Duodenal mucosa (tissue), 2 donors: ENCODE data around the gene RAB36.

Source experiments
- H3K27ac ChIP-seq: one replicate; pipeline ENCODE4 v1.7.0; 2013; ENCODE audit warnings: low read depth, low read length
- H3K27me3 ChIP-seq, 2 donors: one replicate each; pipeline ENCODE4 v1.7.0; 2013; ENCODE audit warnings: low read length in 2 of 2, control low read depth in 1 of 2; ENCODE audit not compliant: insufficient read depth in 2 of 2, control insufficient read depth in 1 of 2
- H3K36me3 ChIP-seq, 2 donors: one replicate each; pipeline ENCODE4 v1.7.0; 2013; ENCODE audit warnings: low read length in 2 of 2, control low read depth in 1 of 2; ENCODE audit not compliant: insufficient read depth in 2 of 2, control insufficient read depth in 1 of 2
- H3K4me1 ChIP-seq, 2 donors: one replicate each; pipeline ENCODE4 v1.7.0; 2013; ENCODE audit warnings: low read length in 2 of 2, control low read depth in 1 of 2; ENCODE audit not compliant: insufficient read depth in 2 of 2, control insufficient read depth in 1 of 2
- H3K4me3 ChIP-seq, 2 donors: one replicate each; pipeline ENCODE4 v1.7.0; 2013; ENCODE audit warnings: low read length in 2 of 2, low read depth in 1 of 2
- H3K9ac ChIP-seq, 2 donors: one replicate each; pipeline ENCODE4 v1.7.0; 2013; ENCODE audit warnings: low read length in 2 of 2, low read depth in 1 of 2
- H3K9me3 ChIP-seq, 2 donors: one replicate each; pipeline ENCODE4 v1.7.0; 2013; ENCODE audit warnings: low read length in 2 of 2, control low read depth in 1 of 2; ENCODE audit not compliant: control insufficient read depth in 1 of 2

RAB36 gene

GRCh38 chr22:23158516-23159290 is 13.4 kb downstream of the RAB36 start:
- no peaks in the 10 kb centered on the region for H3K27me3 ChIP-seq
- H3K27ac ChIP-seq = no peak overlapping the region
- no peak overlapping the region for H3K9ac ChIP-seq
- no peaks in the 10 kb centered on the region for H3K9me3 ChIP-seq
- H3K4me1 ChIP-seq = peaks cover 0 to 9% of the 10 kb centered on the region in 2 donors
- H3K36me3 ChIP-seq = no peaks in the 10 kb centered on the region
- no peak overlapping the region for H3K4me3 ChIP-seq

- Histone ChIP-seq H3K9ac (no peak overlapping the region), H3K9me3 (no peaks in the 10 kb centered on the region), H3K27me3 (no peaks in the 10 kb centered on the region), H3K4me1 (peaks cover 0 to 9% of the 10 kb centered on the region in 2 donors), H3K36me3 (no peaks in the 10 kb centered on the region), H3K27ac (no peak overlapping the region), H3K4me3 (no peak overlapping the region)
Measured at GRCh38 chr22:23159291-23159630, 14.0 kb downstream of the RAB36 start.

DNA sequence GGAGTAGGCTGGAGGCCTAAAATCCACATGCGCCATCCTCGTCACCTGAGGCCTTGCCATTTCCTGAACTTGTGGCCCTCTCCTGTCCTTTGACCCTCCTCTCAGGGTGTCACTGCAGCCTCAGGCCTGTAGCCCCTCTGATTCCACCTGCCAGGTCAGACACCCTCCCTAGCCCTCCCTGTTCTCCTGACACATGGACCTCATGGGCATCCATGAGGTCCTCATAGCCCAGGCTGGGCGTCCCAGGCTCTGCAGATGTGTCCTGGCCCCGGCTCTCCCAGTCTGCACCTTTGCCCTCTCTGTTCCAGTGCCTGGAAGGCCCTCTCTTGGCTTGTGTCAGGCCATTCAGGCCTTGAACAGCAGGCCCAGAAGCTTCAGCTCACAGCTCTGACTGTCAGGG is 15.8 kb downstream of the RAB36 start:
- no peak overlapping the region for H3K9ac ChIP-seq
- H3K9me3 ChIP-seq = no peaks in the 10 kb centered on the region
- H3K4me1 ChIP-seq = peaks cover 0 to 13% of the 10 kb centered on the region in 2 donors
- H3K4me3 ChIP-seq = no peak overlapping the region
- H3K27ac ChIP-seq = no peak overlapping the region
- H3K27me3 ChIP-seq = no peaks in the 10 kb centered on the region
- H3K36me3 ChIP-seq = no peaks in the 10 kb centered on the region

DNA sequence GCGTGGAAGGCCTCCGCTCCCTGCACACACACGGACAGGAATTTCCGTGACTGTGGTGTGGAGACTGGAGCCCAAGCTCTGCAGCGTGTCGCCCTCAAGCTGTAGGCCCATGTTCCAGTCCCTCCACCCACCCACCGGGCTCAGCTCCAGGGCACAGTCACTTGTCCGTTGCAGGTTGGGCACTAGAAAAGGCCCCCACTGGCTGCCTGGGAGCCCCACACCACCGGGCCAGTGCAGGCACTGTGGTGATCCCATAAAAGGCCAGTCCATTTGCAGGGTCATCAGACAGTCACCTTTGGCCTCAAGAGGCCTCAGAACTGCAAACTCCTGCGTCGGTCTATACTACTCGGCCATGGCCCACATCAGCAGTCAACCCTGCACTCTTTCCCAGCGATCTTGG is 16.3 kb downstream of the RAB36 start:
- Histone ChIP-seq H3K27ac (no peak overlapping the region), H3K9ac (no peak overlapping the region), H3K27me3 (no peaks in the 10 kb centered on the region), H3K9me3 (no peaks in the 10 kb centered on the region), H3K4me3 (no peak overlapping the region), H3K4me1 (peaks cover 0 to 13% of the 10 kb centered on the region in 2 donors), H3K36me3 (no peaks in the 10 kb centered on the region)

DNA sequence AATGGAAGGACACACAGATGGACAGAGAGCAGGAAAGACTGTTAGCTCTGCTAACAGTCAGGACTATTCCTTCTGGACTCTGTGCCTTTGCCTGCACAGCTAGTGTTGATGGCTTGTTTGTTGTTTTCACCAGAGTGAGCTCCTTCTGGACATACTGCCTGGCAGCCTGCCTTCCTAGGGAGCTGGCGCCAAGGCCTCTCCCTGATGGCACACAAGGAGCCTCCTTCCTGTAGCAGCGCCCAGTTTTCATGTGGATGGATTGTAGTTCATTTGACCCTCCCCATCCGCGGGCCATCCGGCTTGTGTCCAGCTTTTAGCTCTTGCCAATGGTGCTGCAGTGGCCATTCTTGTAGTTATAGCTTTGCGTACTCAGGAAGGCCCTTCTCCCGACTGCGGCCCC is 18.4 kb downstream of the RAB36 start:
- Histone ChIP-seq H3K4me3 (no peak overlapping the region), H3K9me3 (no peaks in the 10 kb centered on the region), H3K4me1 (peaks cover 0 to 3% of the 10 kb centered on the region in 2 donors), H3K9ac (no peak overlapping the region), H3K27ac (no peak overlapping the region), H3K27me3 (no peaks in the 10 kb centered on the region), H3K36me3 (no peaks in the 10 kb centered on the region)

DNA sequence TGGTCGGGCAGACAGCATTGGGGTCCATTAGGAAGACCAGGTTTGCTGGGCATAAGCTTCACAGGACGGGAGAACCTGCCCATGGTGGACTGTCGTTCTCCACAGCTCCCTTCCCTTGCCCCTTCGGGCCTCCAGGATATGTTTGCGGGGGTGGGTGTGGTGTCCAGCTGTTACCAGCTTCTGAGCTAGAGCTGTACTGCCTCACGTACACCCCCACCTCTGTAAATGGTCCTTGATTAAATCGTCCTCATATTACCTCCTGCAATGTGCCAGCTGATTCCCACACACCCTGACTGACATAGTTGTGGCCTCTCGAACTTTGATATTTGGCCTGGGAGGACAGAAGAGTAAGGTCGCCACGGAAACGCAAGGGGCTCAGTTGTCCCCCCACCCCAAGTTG is 18.8 kb downstream of the RAB36 start:
- Histone ChIP-seq H3K9me3 (no peaks in the 10 kb centered on the region), H3K4me3 (no peak overlapping the region), H3K4me1 (peaks cover 0 to 3% of the 10 kb centered on the region in 2 donors), H3K27ac (no peak overlapping the region), H3K36me3 (no peaks in the 10 kb centered on the region), H3K27me3 (no peaks in the 10 kb centered on the region), H3K9ac (no peak overlapping the region)

- Histone ChIP-seq H3K9ac (no peak overlapping the region), H3K36me3 (no peaks in the 10 kb centered on the region), H3K4me3 (no peak overlapping the region), H3K27me3 (no peaks in the 10 kb centered on the region), H3K27ac (no peak overlapping the region), H3K9me3 (no peaks in the 10 kb centered on the region), H3K4me1 (peaks cover 0 to 3% of the 10 kb centered on the region in 2 donors)
Measured at GRCh38 chr22:23166042-23166831, 21.0 kb downstream of the RAB36 start.

DNA sequence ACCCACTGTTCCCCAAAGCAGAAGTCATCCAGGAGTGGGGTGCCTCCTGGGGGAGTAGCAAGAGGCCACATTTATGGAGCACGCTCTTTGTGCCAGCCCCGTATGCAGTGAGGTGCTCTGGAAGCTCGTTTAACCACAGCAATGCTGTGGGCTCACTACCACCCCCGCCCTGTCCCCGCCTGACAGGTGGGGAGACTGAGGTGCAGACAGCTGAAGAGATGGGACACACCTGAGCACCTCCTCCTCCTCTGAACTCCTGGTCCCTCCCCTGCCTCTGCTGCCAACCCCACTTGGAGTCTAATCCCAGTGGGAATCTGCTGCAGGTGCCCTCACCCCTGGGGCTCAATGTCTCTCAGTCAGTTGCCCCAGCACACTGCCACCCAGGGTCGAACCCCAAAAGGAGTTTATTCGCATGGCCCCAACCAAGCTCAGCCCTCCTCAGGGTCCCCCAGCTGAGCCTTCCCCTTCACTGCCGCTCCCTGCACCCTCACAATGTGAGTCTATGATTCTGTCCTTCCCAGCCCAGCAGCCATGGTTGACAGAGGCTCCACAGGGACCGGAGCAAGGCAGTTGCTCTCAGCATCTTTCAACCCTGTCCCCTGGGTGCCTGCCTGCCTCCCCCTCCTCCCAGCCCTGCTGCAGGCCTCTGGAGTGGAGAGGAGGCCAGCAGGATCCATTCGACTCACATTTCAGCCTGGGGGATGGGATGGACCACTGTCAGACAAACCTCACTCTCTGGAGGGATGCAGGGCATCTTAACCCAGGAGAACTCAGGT is 21.8 kb downstream of the RAB36 start:
- no peak overlapping the region for H3K27ac ChIP-seq
- no peak overlapping the region for H3K9ac ChIP-seq
- H3K4me1 ChIP-seq = peaks cover 0 to 3% of the 10 kb centered on the region in 2 donors
- no peaks in the 10 kb centered on the region for H3K27me3 ChIP-seq
- H3K9me3 ChIP-seq = no peaks in the 10 kb centered on the region
- no peak overlapping the region for H3K4me3 ChIP-seq
- no peaks in the 10 kb centered on the region for H3K36me3 ChIP-seq

DNA sequence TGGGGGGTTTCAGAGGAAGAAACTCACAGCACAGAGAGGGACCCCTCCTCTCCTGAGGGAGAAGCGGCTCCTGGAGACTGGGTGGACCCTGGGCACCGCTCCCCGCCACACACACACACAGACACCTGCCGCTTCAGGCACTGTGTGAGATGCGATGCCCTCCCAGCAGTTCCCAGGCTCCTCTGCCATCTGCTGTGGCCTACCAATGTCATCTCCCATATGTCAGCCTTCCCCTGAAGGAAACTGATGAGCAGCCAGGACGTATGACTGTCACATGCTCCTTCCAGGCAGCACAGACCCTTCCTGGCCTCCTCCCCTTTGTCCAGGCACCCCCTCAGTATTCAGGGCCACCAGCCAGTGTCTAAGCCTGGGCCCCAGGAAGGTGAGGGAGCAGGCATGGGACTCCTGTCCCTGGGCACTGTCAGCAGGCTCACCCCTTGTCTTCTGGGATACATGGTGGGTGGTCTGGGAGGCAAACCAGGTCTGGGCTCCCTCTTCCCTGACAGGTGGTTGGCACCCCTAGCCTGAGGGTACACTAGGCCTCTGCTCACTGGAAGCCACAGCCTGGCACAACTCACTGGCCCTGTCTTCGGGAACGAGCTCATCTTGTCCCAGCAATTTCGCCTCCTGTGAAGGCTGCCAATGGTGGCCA is 23.2 kb downstream of the RAB36 start:
- no peaks in the 10 kb centered on the region for H3K36me3 ChIP-seq
- no peaks in the 10 kb centered on the region for H3K9me3 ChIP-seq

More for the DNA sequence above, 23.2 kb downstream of the RAB36 start:
- no peak overlapping the region for H3K27ac ChIP-seq
- H3K9ac ChIP-seq = no peak overlapping the region
- peaks cover 0 to 3% of the 10 kb centered on the region in 2 donors for H3K4me1 ChIP-seq
- H3K27me3 ChIP-seq = no peaks in the 10 kb centered on the region
- H3K4me3 ChIP-seq = no peak overlapping the region
